Measurements from ENCODE around the gene MRGPRX2. TPM values are rescaled to one million over a fixed set of nuclear protein-coding genes. Genes with fewer than 3 reads are reported as not detected.

MRGPRX2 gene
- total and polyA plus RNA-seq, 2 of the 13 experiments (the other 11 are each of a cell fraction or from before 2014, with no cell fraction given): not detected

DNA sequence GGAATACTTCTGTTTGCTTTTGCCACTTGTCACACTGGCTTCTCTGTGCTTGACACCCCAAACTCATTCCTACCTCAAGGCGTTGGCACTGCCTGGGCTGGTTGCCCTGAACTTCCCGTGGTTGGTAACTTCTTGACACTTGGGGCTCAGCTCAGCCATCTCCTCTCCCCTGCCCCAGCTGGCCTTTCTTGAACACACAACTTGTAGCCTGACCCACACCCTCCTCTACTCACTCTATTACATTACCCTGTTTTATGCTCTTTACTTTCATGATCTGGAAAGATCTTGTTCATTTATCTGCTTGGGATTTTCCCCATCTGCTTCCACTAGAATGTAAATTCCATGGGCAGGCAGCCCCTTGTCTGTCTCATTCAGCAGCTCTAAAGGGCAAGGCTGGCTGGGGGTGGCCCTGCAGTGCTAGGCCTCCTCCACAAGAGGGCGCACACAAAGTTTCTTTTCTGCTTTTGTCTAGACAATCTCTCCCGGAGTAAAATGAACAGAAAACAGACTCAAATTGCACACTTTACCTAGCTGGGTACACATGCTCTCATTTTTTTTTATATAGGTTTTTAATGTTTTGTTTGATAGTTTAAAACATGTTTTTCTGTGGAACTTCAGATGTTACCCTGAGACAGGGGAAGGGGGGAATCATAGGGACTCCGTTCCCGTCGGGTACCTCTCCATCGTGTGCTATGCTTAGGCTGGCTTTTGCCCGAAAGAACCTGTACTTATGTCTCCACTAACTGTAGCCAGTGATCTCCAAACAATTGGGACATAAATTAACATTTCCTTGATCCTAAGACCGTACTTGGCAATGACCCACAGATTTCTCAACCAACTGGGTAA is 16.4 kb upstream of the MRGPRX2 start (continued):
- TF ChIP-seq, protein P1, sequence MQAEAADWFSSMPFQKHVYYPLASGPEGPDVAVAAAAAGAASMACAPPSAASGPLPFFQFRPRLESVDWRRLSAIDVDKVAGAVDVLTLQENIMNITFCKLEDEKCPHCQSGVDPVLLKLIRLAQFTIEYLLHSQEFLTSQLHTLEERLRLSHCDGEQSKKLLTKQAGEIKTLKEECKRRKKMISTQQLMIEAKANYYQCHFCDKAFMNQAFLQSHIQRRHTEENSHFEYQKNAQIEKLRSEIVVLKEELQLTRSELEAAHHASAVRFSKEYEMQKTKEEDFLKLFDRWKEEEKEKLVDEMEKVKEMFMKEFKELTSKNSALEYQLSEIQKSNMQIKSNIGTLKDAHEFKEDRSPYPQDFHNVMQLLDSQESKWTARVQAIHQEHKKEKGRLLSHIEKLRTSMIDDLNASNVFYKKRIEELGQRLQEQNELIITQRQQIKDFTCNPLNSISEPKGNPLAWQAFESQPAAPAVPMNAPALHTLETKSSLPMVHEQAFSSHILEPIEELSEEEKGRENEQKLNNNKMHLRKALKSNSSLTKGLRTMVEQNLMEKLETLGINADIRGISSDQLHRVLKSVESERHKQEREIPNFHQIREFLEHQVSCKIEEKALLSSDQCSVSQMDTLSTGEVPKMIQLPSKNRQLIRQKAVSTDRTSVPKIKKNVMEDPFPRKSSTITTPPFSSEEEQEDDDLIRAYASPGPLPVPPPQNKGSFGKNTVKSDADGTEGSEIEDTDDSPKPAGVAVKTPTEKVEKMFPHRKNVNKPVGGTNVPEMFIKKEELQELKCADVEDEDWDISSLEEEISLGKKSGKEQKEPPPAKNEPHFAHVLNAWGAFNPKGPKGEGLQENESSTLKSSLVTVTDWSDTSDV (CRISPR knock-in tag; IDR thresholded peaks at IDR 0.05): no peak
- no peak for TF ChIP-seq RXRB (CRISPR knock-in tag; IDR thresholded peaks at IDR 0.05; ENCODE audit: borderline replicate concordance)
- TF ChIP-seq ZKSCAN8 (CRISPR knock-in tag; IDR thresholded peaks at IDR 0.05; ENCODE audit: borderline replicate concordance): no peak
- no peak for TF ChIP-seq HIVEP1 (CRISPR knock-in tag; IDR thresholded peaks at IDR 0.05)
- TF ChIP-seq, protein P2, sequence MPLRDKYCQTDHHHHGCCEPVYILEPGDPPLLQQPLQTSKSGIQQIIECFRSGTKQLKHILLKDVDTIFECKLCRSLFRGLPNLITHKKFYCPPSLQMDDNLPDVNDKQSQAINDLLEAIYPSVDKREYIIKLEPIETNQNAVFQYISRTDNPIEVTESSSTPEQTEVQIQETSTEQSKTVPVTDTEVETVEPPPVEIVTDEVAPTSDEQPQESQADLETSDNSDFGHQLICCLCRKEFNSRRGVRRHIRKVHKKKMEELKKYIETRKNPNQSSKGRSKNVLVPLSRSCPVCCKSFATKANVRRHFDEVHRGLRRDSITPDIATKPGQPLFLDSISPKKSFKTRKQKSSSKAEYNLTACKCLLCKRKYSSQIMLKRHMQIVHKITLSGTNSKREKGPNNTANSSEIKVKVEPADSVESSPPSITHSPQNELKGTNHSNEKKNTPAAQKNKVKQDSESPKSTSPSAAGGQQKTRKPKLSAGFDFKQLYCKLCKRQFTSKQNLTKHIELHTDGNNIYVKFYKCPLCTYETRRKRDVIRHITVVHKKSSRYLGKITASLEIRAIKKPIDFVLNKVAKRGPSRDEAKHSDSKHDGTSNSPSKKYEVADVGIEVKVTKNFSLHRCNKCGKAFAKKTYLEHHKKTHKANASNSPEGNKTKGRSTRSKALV (CRISPR knock-in tag; IDR thresholded peaks at IDR 0.05): no peak
- TF ChIP-seq, protein P3, sequence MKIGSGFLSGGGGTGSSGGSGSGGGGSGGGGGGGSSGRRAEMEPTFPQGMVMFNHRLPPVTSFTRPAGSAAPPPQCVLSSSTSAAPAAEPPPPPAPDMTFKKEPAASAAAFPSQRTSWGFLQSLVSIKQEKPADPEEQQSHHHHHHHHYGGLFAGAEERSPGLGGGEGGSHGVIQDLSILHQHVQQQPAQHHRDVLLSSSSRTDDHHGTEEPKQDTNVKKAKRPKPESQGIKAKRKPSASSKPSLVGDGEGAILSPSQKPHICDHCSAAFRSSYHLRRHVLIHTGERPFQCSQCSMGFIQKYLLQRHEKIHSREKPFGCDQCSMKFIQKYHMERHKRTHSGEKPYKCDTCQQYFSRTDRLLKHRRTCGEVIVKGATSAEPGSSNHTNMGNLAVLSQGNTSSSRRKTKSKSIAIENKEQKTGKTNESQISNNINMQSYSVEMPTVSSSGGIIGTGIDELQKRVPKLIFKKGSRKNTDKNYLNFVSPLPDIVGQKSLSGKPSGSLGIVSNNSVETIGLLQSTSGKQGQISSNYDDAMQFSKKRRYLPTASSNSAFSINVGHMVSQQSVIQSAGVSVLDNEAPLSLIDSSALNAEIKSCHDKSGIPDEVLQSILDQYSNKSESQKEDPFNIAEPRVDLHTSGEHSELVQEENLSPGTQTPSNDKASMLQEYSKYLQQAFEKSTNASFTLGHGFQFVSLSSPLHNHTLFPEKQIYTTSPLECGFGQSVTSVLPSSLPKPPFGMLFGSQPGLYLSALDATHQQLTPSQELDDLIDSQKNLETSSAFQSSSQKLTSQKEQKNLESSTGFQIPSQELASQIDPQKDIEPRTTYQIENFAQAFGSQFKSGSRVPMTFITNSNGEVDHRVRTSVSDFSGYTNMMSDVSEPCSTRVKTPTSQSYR (CRISPR knock-in tag; IDR thresholded peaks at IDR 0.05; ENCODE audit: borderline replicate concordance): no peak
- no peak for TF ChIP-seq MYNN (CRISPR knock-in tag; IDR thresholded peaks at IDR 0.05; ENCODE audit: low read depth)
- TF ChIP-seq, protein P4, sequence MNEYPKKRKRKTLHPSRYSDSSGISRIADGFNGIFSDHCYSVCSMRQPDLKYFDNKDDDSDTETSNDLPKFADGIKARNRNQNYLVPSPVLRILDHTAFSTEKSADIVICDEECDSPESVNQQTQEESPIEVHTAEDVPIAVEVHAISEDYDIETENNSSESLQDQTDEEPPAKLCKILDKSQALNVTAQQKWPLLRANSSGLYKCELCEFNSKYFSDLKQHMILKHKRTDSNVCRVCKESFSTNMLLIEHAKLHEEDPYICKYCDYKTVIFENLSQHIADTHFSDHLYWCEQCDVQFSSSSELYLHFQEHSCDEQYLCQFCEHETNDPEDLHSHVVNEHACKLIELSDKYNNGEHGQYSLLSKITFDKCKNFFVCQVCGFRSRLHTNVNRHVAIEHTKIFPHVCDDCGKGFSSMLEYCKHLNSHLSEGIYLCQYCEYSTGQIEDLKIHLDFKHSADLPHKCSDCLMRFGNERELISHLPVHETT (CRISPR knock-in tag; conservative IDR thresholded peaks at IDR 0.05): no peak
- no peak for TF ChIP-seq ZNF816 (CRISPR knock-in tag; IDR thresholded peaks at IDR 0.05; ENCODE audit: borderline replicate concordance)
- TF ChIP-seq ZNF335 (CRISPR knock-in tag; IDR thresholded peaks at IDR 0.05): no peak
- TF ChIP-seq TOPORS (CRISPR knock-in tag; IDR thresholded peaks at IDR 0.05): no peak
